ENCODE results near the gene TRABD.

TRABD gene

GRCh38 chr22:50186761-50187523 lies 1.2 kb downstream of the TRABD start:
- DNase-seq (ENCODE audit: low read depth in 2 of 2), result no peak

- DNase-seq (ENCODE audit: low read depth in 2 of 2), result no peak
These were observed 2.6 kb downstream of the TRABD start for GRCh38 chr22:50188356-50188755.

GRCh38 chr22:50189184-50189848 lies 3.6 kb downstream of the TRABD start:
- DNase-seq (ENCODE audit: low read depth in 2 of 2), result no peak

- no peak for DNase-seq (ENCODE audit: low read depth in 2 of 2)
These were observed 4.1 kb downstream of the TRABD start for GRCh38 chr22:50189849-50190181.

GRCh38 chr22:50190182-50190940 lies 4.6 kb downstream of the TRABD start:
- no peak for DNase-seq (ENCODE audit: low read depth in 2 of 2)

- no peak for DNase-seq (ENCODE audit: low read depth in 2 of 2)
These were observed 5.4 kb downstream of the TRABD start for GRCh38 chr22:50190941-50191741.

GRCh38 chr22:50192436-50193204 lies 6.9 kb downstream of the TRABD start:
- DNase-seq (ENCODE audit: low read depth in 2 of 2), result no peak

- no peak for DNase-seq (ENCODE audit: low read depth in 2 of 2)
These were observed 7.9 kb downstream of the TRABD start for GRCh38 chr22:50193621-50194020.

GRCh38 chr22:50194037-50194805 lies 8.5 kb downstream of the TRABD start:
- no peak for DNase-seq (ENCODE audit: low read depth in 2 of 2)

GRCh38 chr22:50196256-50196655 lies 10.5 kb downstream of the TRABD start:
- DNase-seq (ENCODE audit: low read depth in 2 of 2), result no peak

- no peak for DNase-seq (ENCODE audit: low read depth in 2 of 2)
These were observed 11.5 kb downstream of the TRABD start for GRCh38 chr22:50197000-50197800.

- DNase-seq (ENCODE audit: low read depth in 2 of 2), result no peak
These were observed 12.3 kb downstream of the TRABD start for GRCh38 chr22:50197856-50198623.

- no peak for DNase-seq (ENCODE audit: low read depth in 2 of 2)
These were observed 12.9 kb downstream of the TRABD start for GRCh38 chr22:50198624-50199017.

GRCh38 chr22:50199251-50199721 lies 13.6 kb downstream of the TRABD start:
- no peak for DNase-seq (ENCODE audit: low read depth in 2 of 2)

GRCh38 chr22:50199829-50200460 lies 14.2 kb downstream of the TRABD start:
- no peak for DNase-seq (ENCODE audit: low read depth in 2 of 2)

GRCh38 chr22:50200461-50201190 lies 14.9 kb downstream of the TRABD start, which contains the start of gene SELENOO:
Gene SELENOO, plus strand, starts transcription at chr22:50201011. Its CDS starts 26 bp downstream, at chr22:50201037.
- peak; percentile 59 to 62 for DNase-seq (ENCODE audit: low read depth in 2 of 2)
